ENCODE measurements around the gene CTSC. TPM values are rescaled to one million over a fixed set of nuclear protein-coding genes. Genes with fewer than 3 reads are reported as not detected.

Gene CTSC
- polyA plus RNA-seq (ENCODE audit: insufficient read depth in 1 of 5, insufficient read length in 5 of 5, low replicate concordance in 1 of 5), result 100 to 1,000 TPM; 147 to 208 (median 181) TPM
- long read RNA-seq, donor 1, full-length matches to known transcripts, result 96 of 112 reads
- long read RNA-seq, donor 1, partial matches to known transcripts, result 16 of 112 reads
- long read RNA-seq, donor 1, other reads (novel, unspliced or antisense), result 0 of 112 reads
- long read RNA-seq, donor 2, full-length matches to known transcripts, result 56 of 68 reads
- long read RNA-seq, donor 2, partial matches to known transcripts, result 12 of 68 reads
- long read RNA-seq, donor 2, other reads (novel, unspliced or antisense), result 0 of 68 reads
- long read RNA-seq, donor 3, full-length matches to known transcripts, result 60 of 75 reads
- long read RNA-seq, donor 3, partial matches to known transcripts, result 15 of 75 reads
- long read RNA-seq, donor 3, other reads (novel, unspliced or antisense), result 0 of 75 reads
- long read RNA-seq, donor 4, full-length matches to known transcripts, result 28 of 28 reads
- long read RNA-seq, donor 4, partial matches to known transcripts, result 0 of 28 reads
- long read RNA-seq, donor 4, other reads (novel, unspliced or antisense), result 0 of 28 reads
- long read RNA-seq, donor 5, full-length matches to known transcripts, result 93 of 129 reads
- long read RNA-seq, donor 5, partial matches to known transcripts, result 36 of 129 reads
- long read RNA-seq, donor 5, other reads (novel, unspliced or antisense), result 0 of 129 reads
- long read RNA-seq, donor 6, full-length matches to known transcripts, result 77 of 89 reads
- long read RNA-seq, donor 6, partial matches to known transcripts, result 12 of 89 reads
- long read RNA-seq, donor 6, other reads (novel, unspliced or antisense), result 0 of 89 reads
- long read RNA-seq, donor 7, full-length matches to known transcripts, result 45 of 45 reads
- long read RNA-seq, donor 7, partial matches to known transcripts, result 0 of 45 reads
- long read RNA-seq, donor 7, other reads (novel, unspliced or antisense), result 0 of 45 reads
- long read RNA-seq, donor 8, full-length matches to known transcripts, result 21 of 21 reads
- long read RNA-seq, donor 8, partial matches to known transcripts, result 0 of 21 reads
- long read RNA-seq, donor 8, other reads (novel, unspliced or antisense), result 0 of 21 reads

DNA sequence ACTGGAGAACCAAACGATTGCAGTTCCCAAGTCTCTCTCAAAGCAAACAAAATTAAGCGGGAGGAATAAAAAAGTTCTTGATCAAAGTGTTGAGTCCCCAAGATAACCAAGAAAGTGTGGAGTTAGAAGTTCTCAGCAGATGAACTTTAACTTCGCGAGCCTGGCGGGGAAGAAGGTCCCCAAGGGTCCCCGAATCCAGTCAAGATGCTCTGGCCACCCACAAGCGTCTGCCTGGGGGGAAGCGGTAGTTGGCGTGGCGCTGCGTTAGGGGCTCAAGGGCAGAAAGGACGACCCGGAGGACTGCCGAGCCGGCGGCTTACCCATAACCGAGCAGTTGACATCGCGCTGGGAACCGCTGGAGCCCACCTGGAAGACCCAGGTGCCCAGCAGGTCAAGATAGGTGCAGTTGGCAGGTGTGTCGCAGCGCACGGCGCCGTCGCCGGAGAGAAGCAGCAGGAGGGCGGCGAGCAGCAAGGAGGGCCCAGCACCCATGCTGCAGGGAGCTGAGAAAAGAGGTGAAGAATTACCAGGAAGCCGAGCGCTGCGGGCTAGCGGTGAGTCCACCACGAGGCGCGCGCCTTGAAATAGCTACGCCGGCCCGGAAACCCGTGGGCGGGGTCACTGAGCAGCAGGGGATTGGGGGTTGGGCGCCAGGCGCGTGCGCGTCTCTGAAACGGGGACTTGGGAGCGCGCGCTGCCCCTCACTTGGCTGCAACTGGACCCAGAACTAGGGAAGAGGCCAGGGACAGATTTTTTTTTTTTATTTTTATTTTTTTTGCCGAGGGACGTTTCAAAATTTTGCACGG, at the start of gene CTSC:
Gene CTSC (minus strand): TSS at position 556 of the 806 bp plus-strand sequence. CDS start 64 bp downstream, at position 492.
- DNase-seq, result peak; percentile 91 to 92

DNA sequence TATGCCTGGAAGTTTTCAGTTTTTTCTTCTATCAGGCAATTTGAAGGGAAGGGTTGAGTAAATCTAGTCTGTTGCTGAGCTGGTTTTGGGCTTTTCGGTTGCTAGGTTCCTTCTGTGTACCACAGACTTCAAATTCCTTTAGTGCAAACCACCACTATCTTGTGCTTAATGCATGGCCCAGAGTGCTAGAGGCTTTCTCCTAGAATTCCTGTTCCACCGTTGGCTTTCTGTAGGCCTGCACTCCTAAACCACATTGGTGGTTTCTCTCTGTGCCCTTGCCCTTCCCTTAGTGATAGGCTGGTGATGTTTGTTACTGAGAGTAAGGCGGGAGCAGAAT, 47.1 kb upstream of the CTSC start:
- no peak for DNase-seq

DNA sequence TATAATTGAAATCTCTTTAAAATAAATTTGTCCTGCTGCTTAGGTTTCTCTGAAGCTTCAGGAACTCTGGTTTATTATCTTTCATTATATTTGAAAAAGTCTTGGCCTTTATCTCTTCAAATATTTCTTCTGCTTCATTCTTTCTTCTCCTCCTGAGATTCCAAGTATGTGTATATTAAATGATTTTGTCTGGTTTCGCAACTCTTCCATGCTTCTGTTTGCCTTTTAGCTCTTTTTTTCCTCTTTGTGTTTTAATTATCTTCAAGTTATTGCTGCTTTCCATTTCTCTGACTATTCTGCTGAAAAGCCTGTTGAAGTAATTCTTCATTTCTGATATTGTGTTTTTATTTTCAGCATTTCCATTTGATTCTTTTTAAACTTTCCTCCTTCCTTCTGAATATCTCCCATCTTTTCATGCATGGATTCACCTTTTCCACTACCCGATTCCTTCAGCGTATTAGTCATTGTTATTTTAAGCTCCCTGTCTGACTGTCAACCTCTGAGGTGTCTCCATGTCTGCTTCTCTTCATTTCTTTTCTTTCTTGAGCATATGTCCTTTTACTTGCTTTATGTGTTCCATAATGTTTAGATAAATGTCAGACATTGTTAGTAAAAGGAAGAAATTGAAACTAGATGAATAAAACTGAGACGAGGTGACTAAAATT, 46.6 kb upstream of the CTSC start:
- no peak for DNase-seq

GRCh38 chr11:88383447-88383846, 45.9 kb upstream of the CTSC start:
- DNase-seq, result no peak

GRCh38 chr11:88379130-88379529, 41.6 kb upstream of the CTSC start:
- no peak for DNase-seq

- no peak for DNase-seq
Observed at GRCh38 chr11:88378422-88379066, 41.0 kb upstream of the CTSC start.

- peak in 1 of 2 donors; percentile 21 for DNase-seq
Observed at GRCh38 chr11:88377646-88378045, 40.1 kb upstream of the CTSC start.

GRCh38 chr11:88377144-88377543, 39.6 kb upstream of the CTSC start:
- no peak for DNase-seq

DNA sequence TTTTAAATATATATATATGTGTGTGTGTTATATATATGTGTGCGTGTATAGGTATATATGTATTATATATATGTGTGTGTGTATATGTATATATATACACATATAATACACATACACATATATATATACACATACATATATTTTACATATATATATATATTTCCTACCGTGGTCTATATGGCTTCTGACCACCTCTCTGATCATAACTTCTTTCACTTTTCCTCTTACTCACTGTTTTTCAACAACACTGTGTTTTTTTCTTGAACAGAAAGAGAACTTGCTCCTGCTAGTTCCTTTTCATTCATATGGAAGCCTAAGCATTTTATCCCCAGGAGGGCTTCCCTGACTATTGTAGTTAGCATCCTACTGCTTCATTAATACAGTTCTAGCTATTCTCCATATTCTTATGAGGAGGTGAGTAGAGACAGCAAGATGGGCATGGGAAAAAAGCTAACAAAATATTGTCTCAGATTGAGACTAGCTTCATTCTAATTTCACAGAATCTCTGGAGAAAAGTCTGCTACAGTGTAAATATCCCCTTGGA, 38.5 kb upstream of the CTSC start:
- no peak for DNase-seq

DNA sequence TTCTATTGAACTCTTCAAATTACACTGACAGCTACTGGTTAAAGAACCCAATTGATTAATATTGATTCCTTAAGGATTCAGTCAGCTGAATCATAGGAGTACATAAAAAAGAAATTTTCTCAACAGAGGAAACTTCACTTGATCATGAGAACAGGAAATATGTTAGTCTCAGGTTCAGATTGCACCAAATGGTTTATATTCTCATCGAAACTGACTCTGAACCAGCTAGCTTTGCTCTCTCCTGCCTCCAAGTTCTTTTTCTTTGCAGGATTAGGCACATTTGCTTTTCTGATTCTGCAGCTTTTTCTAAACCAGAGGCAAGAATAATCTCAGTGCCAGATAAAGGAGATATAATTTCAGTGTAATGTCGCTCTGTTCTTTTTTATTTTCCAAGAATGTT, 33.2 kb upstream of the CTSC start:
- DNase-seq, result no peak

DNA sequence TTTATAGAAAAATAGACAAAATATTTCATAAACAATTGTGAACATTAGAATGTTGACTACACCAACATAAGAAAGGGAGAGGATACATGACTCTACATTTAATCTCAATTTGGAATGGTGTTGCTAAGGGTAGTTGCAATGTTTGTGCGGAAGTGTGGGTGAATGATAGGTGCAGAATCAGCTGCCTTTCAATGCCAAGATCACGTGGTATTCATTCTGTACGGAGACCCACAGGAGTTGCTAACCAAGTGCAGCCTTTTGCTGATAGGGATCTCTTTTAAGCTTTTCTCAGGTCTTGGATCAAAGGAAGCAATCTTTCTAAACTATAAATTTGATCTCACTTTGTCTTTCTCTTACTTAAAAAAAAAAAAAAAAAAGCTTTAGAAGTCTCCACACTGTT, 29.8 kb upstream of the CTSC start:
- no peak for DNase-seq

DNA sequence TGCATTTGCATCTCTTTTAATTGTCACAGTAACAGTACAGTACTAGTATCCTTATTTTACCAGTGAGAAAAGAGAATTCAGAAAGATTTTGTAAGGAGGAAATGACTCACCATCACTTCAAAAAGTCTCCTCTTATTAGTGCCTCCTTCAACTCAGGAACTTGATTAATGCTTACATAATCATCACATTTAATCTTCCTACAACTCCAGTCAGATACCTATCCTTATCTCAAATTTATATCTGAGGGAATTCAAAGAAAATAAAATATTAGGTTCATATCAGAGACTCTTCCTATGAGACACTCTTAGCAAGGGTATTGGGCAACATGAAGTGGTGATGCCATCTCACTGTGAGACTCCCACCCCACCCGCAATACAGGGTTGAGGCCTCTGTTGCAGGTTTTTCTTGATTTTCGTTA, 26.1 kb upstream of the CTSC start:
- no peak for DNase-seq

DNA sequence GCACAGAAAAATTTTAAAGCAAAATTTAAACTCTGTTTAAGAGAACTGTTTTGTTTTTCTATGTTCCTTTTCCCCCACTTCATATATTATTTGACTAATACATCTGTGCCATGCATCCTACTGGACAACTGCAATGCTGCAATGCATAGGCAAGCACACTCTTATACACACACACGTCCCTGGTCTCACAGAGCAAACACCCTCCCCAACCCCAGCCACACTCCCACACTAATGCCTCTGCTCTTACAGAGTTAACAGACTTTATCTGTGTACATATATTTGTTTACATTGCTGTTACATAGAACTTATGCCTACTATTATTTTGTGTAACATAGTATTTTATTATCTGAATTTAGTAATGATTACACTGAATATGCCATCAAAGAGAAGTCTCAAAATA, 25.5 kb upstream of the CTSC start:
- no peak for DNase-seq

- no peak for DNase-seq
Observed at GRCh38 chr11:88360141-88360540, 22.6 kb upstream of the CTSC start.

- DNase-seq, result no peak
Observed at GRCh38 chr11:88359541-88359940, 22.0 kb upstream of the CTSC start.

DNA sequence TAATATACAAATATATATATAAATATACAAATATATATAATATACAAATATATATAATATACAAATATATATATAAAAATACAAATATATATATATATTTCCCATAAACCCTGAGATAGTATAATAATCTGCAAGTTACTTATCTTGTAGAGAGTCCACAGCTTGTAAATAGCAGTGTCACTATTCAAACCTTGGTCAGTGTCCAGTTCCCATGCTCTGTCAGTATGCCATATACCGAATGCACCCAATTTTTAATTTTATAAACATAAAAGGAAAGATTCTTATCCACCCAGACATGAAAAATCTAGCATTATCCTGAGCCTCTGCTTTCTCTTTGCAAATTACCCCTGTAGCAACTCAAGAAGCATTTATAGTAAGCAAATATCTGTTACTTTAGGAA, 21.6 kb upstream of the CTSC start:
- DNase-seq, result peak in 1 of 2 donors; percentile 38

GRCh38 chr11:88358040-88358431, 20.5 kb upstream of the CTSC start:
- DNase-seq, result no peak

DNA sequence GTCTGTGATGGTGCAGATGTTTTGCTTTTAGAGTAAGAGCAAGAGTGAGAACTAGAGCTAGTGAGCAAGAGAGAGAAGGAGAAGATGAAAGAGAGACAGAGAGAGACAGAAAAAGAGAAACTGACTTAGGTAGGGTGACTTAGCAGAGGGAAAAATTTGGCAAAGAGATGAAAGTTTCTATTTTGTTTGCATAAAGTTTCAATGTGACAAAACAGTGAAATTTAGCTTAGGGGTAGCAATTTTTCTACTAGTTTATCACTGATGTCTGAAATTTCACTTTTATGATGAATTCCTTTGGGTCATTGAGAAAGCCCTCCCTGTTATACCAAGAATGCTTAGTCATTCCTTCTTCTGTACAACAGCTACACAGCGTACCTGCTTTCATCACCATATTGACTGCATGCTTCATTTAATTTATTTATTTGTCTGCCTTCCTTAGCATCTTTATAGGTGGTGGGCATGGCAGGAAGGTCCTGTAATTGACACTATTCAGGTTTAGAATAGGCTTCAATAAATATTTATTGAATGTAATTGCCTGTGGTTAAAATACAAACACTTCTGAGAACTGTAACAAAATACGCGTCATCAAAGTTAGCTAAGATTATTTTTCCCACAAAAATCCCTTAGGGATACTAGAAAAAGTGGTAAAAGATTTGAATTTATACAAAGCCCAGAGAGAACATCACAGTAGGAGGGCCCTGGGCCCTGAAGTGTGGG, 19.9 kb upstream of the CTSC start:
- no peak for DNase-seq

DNA sequence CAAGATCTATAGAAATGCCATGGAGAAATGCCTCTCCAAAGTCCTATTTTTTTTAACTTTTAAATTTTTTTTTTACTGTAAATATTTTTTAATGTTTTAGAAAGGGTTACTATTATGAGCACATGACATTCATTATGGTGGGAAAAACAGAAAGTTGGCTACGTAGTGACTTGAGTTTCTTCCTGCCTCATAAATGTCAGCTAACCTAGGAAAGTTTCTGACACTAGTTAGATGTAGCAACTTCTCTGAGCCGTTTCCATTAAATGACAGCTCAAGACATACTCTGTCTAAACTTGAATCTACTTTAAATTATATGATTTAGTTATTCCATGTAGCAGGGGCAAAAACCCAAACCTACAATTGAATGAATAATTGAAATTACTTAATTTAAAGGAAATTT, 18.4 kb upstream of the CTSC start:
- no peak for DNase-seq

GRCh38 chr11:88354912-88355311, 17.4 kb upstream of the CTSC start:
- DNase-seq, result no peak
